HG03060 (cell line): ENCODE measurements around the gene ADCK1.
A peak's percentile ranks its signal among the peaks of the same experiment; 100 is the strongest.
"Not testable (repeated sequence)": the region's sequence is repeated elsewhere in the genome, so short reads cannot be mapped to it uniquely, and the experiment has no call there.

Experiments
- ATAC-seq: cut with Tn5 transposase; IDR thresholded peaks from one replicate; pipeline ENCODE4 v1.9.1; 2021; ENCODE audit warnings: low read depth, moderate number of reproducible peaks; ENCODE audit not compliant: unreplicated experiment

Gene ADCK1, protein sequence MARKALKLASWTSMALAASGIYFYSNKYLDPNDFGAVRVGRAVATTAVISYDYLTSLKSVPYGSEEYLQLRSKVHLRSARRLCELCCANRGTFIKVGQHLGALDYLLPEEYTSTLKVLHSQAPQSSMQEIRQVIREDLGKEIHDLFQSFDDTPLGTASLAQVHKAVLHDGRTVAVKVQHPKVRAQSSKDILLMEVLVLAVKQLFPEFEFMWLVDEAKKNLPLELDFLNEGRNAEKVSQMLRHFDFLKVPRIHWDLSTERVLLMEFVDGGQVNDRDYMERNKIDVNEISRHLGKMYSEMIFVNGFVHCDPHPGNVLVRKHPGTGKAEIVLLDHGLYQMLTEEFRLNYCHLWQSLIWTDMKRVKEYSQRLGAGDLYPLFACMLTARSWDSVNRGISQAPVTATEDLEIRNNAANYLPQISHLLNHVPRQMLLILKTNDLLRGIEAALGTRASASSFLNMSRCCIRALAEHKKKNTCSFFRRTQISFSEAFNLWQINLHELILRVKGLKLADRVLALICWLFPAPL

DNA sequence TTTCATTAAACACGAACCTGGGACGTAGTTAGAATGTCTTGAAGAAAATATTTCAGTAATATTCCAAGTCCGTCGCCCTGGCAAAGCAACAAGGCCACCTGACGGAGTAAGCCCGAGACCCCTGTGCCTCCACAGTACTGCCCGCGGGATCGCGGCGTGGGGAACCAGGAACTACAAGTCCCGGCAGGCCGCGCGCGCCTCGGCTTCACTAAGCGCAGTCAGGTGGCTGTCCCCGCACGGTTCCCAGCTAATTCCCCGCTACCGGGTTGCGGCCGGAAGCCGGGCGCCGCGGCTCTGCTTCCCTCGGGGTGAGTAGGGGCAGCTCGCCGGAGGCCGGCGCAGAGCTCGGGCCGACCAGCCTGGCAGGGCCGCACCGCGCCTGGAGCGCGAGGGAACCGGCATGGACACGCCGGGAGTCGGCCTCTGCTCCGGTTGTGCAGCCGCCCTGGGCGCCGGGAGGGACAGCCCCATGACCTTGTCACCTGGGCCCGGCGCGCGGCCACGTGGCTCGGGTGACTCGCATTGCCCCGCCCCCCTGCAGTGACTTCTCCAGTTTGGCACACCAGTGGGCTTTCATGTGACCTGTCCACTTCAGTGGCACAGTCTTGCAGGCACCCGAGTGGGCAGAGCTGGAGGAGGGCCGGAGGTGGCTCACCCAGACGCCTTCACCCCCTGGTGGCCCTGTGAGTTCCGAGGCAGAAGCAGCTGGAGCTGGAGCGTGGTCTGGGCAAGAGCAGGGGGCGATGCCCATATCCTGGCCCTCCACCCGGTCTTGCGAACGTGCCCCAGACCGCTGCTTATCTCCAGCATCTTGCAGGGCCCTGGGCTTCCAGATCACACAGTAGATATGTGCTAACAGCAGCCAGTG lies at the start of gene ADCK1:
Gene ADCK1 (plus strand): TSS at position 247 of the 868 bp plus-strand sequence. CDS start 18,870 bp downstream, outside the sequence.
- peak; percentile 63 for ATAC-seq

DNA sequence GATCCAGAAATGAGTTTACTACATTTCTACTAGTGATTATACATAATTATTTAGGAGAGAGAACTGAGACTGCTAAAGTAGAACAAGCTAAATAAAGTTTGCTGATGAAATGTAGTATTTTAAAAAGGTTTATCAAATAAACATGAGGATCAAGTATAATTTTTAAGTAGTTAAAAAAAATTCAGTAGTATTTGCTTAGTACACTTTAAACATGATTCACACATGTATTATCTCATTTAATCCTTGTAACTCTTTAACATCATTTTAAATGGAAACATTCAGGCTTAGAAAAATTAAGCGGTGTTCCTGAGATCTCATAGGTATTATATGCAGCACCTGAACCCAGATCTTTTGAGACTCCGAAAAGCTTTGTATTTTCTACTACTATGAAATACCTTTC lies 47.6 kb upstream of the ADCK1 start:
- no peak for ATAC-seq

DNA sequence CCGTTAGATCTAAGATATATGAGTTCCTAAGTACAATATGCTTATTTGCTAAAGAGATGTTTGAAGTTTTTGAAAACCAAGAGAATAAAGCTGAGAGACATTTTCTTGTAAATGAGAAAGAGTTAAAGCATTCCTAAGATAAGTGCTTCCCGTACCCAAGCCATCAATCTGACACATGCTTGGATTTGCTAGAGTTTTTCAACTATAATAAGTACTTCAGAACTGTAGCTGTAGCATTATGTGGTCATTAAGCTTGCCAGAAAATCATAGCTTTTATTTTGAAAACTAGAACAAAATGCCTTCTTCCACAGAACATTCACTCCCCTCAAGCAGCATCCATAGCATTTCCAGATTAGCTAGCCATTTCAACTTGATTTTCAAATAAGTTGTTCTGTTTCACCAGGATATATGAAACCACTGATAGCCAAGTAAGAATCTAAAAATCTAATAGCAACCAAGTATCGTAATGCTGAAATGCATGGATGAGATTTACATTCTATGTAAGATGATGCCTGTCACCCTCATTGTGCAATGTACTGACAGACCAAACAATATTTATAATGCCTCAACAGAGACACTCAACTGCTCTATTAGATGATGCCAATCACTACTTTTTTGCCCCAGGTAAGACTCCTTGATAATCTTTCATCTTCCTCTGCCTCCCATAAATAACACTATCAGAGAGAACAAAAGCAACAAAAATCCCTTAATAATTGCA lies 47.0 kb upstream of the ADCK1 start:
- no peak for ATAC-seq

DNA sequence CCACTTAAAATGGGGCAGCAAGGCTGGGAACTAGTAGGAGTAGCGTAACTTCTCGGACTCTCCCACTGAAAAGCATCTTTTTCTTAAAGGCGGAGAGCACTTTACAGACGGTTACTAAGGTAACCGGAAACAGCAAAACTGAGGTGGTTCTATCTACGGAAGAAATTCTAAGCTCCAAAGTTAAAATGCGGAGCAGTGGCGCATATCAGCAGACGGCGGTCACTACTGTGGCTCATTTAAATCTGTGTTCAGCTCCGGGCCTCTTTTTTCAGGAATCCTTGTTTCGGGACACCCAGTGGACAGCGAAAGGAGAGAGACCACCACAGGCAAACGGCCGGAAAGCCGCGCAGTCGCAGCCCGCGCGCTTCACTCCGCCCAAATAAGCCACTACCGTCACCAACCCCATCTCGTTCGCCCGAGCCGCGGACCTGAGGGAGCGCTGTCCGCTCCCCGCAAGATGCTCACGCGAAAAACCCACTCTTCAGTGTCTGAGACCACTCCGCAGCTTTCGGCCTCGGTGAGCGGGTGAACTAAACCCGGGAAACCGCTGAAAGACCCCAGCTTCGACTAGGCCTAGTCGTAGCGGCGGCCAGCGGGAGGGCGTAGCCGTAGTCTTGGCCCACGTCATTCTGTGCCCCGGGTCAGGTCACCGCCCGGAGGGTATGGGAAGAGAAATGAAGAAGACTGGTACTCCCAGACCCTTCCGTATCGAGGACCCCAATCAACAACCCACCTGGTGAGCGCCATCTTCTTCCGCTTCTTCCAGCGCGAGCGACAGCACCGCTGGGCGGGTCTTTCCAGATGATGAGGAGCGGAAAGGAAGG lies 39.3 kb upstream of the ADCK1 start, which contains the start of gene SNW1:
Gene SNW1 (minus strand): TSS at position 776 of the 824 bp plus-strand sequence. CDS start 29 bp downstream, at position 747.
- peak; percentile 94 for ATAC-seq

DNA sequence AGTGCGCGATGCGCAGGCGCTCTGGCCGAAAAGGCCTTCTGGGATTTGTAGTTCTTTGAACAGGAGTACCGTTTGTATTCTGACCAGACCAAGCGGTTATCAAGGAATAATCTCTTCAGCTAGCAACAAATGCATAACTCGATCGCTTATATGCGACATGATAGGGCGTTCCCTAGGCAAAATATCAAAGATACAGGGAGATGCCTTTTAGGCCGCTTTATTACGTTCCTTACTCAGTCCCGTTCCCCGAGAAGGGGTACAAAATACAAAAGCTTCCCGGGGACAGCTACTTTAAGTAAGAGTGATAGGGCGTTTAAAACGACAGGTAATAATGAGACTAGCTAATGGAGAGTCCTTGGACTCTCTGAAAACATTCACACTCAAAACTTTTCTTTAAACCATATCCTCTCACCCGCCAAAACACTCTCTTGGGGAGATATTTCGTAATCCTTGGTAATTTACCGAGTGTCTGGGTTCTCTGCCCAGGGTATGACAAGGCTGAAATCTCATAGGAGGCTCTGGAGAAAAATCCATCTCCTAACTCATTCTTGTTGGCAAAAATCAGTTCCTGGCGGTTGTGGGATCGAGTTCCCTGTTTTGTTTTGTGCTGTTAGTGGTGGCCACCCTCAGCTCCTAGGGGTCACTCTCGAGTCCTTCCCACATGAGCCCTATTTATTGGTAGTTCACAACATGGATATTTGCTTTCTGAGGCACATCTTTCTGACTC lies 38.5 kb upstream of the ADCK1 start:
- ATAC-seq: no peak

DNA sequence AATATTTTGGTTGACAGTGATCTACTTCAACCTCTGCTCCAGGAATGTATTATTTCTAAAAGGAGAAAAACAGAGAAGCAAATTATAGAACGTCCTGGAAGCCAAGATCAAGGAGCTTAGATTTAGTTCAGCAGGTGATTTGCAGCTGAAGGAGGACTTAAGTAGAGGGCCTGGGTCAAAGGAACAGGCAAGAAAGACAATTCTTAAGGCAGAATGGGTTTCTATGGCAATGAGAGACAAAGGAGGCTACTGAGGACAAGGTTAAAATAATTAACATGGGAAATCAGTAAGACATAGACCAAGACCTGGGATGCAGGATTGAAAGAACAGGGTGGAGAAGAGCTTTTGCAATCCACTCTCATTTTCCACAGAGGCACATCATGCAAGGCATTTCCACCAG lies 36.6 kb upstream of the ADCK1 start:
- ATAC-seq: no peak

DNA sequence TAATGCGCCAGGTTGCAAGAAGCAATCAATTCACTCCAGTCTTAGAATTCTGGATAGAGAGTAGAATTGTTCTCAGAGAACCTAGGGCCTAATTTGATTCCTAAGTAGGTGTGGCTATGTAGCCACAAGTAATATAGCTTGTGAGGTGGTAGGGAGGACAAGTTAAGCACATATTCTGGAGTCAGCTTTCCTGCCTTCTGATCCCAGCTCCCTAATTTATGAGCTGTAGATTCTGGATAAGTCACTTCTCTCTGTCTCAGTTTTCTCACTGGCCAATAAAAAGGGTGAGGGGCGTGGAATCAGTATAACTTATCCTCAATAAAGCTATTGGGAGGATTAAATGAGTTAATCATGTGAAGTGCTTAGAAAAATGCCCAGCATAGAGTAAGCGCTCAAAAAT lies 35.9 kb upstream of the ADCK1 start:
- ATAC-seq: no peak

DNA sequence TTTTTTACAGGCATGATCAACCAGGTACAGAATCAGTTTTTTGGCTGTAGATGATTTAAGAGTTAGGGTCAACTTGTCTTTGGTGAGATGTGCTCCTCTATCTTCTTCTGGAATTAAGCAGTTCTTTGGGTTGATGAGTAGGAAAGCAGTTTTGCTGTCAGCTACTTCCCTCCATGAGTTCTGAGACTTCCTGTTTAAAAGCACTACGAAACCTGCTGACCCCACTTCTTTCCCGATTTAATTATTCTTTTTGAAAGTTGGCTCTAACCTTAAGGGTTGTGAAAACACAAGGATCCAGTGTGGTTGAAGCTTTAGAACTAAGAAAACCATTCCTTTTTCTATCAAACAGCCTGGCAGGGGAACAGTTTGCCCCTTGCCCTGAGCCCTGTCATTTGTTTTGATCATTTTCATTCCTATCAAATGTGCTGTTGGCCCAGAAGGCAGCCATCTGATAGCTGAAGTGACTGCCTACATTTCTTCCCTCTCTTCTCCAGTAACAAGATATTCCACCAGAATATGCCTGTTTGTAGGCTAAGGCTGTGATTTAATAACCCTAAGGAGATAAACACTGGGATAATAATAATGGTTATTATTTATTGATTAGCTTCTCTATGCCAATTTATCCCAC lies 31.4 kb upstream of the ADCK1 start:
- ATAC-seq: not testable (repeated sequence)

DNA sequence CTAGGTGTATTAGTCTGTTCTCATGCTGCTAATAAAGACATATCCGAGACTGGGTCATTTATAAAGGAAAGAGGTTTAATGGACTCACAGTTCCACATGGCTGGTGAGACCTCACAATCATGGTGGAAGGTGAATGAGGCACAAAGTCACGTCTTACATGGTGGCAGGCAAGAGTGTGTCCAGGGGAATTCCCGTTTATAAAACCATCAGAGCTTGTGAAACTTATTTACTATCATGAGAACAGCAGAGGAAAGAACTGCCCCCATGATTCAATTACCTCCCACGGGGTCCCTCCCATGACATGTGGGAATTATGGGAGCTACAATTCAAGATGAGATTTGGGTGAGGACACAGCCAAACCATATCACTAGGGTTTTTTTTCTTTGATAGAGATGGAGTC lies 25.9 kb upstream of the ADCK1 start:
- ATAC-seq: not testable (repeated sequence)

DNA sequence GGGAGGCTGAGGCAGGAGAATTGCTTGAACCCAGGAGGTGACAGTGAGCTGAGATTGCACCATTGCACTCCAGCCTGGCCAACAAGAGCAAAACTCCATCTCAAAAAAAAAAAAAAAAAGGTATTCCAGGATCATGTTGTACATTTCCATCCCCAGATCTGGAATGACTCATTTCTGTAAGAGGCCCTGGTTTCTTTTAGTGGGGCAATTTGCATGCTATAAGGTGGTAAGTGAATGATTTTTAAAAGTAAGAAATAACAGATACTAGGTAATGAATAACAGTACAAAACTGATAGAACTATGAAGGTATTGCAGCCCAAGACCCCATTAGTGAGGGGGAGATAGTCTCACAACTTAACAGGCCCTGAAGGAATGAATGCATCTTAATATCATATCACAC lies 17.7 kb upstream of the ADCK1 start:
- ATAC-seq: no peak

DNA sequence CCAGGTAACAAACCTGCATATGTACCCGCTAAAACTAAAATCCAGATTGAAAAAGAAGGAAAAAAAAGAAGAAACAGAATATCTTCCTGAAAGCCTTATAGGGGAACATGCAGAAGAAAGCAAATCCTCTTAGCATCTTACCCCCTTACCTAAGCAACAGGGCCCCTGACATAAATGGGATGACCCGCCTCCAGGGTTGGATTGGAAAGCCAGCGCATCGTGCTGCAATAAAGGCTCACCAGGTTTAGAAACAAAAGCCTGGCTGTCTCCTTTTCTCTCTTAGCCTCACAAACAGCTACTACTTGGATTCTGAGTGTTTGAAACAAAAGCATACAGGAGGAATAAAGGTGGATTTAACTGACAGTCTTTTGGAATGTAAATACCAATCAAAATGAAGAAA lies 13.8 kb upstream of the ADCK1 start:
- ATAC-seq: no peak

DNA sequence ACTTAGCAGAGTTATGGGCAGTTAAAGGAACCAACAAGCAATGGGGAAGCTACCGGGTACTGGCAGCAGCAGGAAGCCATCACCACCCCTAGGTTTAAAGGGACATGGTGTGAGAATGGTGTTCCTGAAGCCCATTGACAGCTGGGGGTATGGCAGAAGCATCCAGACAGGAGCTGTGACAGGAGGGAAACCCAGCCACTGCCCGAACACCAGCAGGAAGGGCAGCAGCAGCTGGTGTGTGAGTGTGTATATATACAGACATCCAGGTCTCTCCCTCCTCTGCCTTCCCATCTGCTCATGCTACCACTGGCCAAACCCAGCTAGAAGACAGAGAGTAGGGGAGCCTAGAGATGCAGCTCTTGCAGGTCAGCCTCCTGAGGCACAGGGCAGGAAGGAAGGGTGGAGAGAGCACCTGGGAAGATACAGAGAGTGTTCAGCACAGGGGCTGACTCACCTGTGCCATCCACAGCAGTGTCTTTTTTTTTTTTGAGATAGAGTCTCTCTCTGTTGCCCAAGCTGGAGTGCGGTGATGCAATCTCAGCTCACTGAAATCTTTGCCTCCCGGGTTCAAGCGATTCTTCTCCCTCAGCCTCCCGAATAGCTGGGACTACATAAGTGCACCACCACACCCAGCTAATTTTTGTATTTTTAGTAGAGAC lies 9.2 kb upstream of the ADCK1 start:
- ATAC-seq: no peak

DNA sequence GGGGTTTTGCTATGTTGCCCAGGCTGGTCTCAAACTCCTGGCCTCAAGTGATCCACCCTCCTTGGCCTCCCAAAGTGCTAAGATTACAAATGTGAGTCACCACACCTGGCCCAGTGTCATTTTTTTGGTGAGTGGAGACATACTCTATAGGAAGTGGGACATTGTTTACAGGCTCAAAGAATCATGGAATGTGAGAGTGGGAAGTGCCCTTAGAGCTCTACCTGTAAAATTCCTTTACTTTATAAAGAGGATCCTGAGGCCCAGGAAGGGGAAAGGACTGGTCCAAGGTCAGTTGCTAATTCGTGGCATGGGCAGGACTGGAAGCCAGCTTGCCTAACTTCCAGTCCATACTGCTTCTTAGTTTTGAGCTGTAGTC lies 8.7 kb upstream of the ADCK1 start:
- ATAC-seq: no peak

DNA sequence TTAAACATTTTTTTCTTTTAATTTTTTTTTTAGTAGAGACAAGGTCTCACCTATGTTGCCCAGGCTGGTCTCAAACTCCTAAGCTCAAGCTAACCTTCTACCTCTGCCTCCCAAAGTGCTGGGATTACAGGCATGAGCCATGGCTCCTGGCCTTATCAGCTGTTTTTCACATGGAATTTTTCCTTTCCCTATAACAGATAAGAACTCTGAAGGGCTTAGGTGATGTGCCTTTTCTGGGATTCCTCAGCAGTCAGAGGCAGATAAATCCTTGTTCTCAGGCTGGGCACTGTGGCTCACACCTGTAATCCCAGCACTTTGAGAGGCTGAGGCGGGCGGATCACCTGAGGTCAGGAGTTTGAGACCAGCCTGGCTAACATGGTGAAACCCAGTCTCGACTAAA lies 6.7 kb upstream of the ADCK1 start:
- not testable (repeated sequence) for ATAC-seq

DNA sequence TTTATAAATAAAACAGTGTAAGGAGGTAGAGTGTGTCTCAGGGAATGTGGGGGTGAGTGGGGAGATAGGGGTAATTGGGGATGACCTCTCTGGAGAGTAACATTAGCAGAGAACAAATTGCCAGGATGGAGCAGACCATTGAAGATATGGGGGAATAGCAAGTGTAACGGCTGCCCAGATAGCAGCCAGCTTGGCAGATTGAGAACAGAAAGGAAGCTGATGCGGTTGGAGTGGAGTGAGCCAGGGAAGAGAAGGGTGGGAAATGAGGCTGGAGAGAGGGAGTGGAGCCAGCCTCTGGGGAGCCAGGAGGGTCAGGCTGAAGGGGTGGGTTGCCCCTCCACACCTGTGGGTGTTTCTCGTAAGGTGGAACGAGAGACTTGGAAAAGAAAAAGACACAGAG lies 5.6 kb upstream of the ADCK1 start:
- ATAC-seq: no peak

DNA sequence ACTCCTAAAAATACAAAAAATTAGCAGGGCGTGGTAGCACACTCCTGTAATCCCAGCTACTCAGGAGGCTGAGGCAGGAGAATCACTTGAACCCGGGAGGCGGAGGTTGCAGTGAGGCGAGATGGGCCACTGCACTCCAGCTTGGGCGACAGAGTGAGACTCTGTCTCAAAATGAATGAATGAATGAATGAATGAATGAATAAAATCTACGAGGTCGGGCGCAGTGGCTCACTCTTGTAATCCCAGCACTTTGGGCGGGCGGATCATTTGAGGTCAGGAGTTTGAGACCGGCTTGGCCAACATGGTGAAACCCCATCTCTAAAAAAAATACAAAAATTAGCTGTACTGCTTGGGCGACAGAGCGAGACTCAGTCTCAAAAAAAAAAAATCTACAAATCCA lies 453 bp upstream of the ADCK1 start:
- ATAC-seq: not testable (repeated sequence)

DNA sequence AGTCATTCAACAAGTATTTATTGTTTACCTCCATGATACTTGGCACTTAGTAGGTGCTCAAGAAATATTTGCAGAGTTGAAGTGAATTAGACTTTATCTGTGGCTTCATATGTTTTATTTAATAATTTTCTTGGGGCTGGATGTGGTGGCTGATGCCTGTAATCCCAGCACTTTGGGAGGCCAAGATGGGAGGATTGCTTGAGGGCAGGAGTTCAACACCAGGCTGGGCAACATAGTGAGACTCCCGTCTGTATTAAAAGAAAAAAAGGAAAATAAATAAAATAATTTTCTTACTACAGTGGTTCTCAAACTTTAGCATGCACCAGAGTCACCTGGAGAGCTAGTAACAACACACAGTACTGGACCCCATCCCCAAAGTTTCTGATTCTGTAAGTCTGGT lies 905 bp downstream of the ADCK1 start:
- ATAC-seq: no peak

DNA sequence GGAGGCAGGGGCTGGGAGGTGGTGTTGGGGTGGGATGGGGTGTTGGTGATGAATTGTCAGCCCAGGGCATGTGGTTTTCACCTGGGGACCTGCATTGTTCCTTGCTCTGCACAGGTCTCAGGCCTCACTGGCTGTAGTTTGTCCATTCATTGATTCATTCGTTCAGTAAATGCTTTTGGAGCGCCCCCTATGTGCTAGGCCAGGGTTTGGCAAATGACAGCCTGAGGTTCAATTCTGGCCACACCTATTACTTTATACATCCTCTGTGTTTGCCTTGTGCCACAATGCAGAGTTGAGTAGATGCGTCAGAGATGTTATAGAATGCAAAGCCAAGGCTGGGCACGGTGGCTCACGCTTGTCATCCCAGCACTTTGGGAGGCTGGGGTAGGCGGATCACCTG lies 4.7 kb downstream of the ADCK1 start:
- ATAC-seq: no peak
